CD4-positive, alpha-beta T cell (primary cell): ENCODE data around the gene IGIP. TPM values are rescaled to one million over a fixed set of nuclear protein-coding genes. Genes with fewer than 3 reads are reported as not detected.

Source experiments
- ATAC-seq: fragments of 200-7000 bp; cut with Tn5 transposase; one replicate; pipeline ENCODE4 v1.10.0; 2022; ENCODE audit warnings: mild to moderate bottlenecking; ENCODE audit not compliant: poor library complexity
- CTCF ChIA-PET: fragments of 350-600 bp; sonication (Branson Sonifier 250); formaldehyde crosslinking; loops from one replicate; lab custom pipeline; 2021; ENCODE audit warnings: antibody characterized with exemption, inconsistent platforms; lab: Charles Lee
- POLR2A ChIA-PET: fragments of 350-600 bp; sonication (Branson Sonifier 250); formaldehyde crosslinking; loops from one replicate; lab custom pipeline; 2021; ENCODE audit warnings: antibody characterized with exemption, inconsistent platforms; lab: Charles Lee
- DNase-seq, 14 experiments: peaks; one replicate each; pipeline ENCODE4 v3.0.0-alpha.2; 2013 to 2020; ENCODE audit warnings: mixed read lengths in 2 of 14
- H3K27ac ChIP-seq, 2 donors: one replicate each; pipeline versions ENCODE4 v1.5.1 to v1.7.0; 2013; ENCODE audit warnings: low read length in 2 of 2, low read depth in 1 of 2, mild to moderate bottlenecking in 1 of 2
- H3K27me3 ChIP-seq, 2 experiments: 1 replicate in 1 of 2; 2 replicates in 1 of 2; pipeline versions ENCODE4 v1.6.1 to v1.7.0; 2013; ENCODE audit warnings: low read length in 2 of 2, control low read depth in 1 of 2, mild to moderate bottlenecking in 1 of 2, moderate library complexity in 1 of 2; ENCODE audit not compliant: insufficient read depth in 2 of 2, control insufficient read depth in 1 of 2
- H3K36me3 ChIP-seq: one replicate; pipeline ENCODE4 v1.6.1; 2013; ENCODE audit warnings: low read length, control low read depth; ENCODE audit not compliant: insufficient read depth
- H3K4me1 ChIP-seq: one replicate; pipeline ENCODE4 v1.6.1; 2013; ENCODE audit warnings: low read length, control low read depth; ENCODE audit not compliant: insufficient read depth
- H3K4me3 ChIP-seq: one replicate; pipeline ENCODE4 v1.5.1; 2013; ENCODE audit warnings: mild to moderate bottlenecking, low read length, moderate library complexity
- H3K9me3 ChIP-seq, 2 experiments: 1 replicate in 1 of 2; 2 replicates in 1 of 2; pipeline versions ENCODE4 v1.6.1 to v1.7.0; 2013; ENCODE audit warnings: low read length in 2 of 2, mild to moderate bottlenecking in 2 of 2, control low read depth in 1 of 2, moderate library complexity in 1 of 2; ENCODE audit not compliant: control insufficient read depth in 1 of 2, insufficient read depth in 1 of 2
- H3K27ac Mint-ChIP-seq: one replicate; pipeline ENCODE4 v1.8.0; 2020; ENCODE audit warnings: mixed read lengths
- H3K27me3 Mint-ChIP-seq: one replicate; pipeline ENCODE4 v1.8.0; 2021; ENCODE audit warnings: mixed read lengths
- H3K36me3 Mint-ChIP-seq: one replicate; pipeline ENCODE4 v1.8.0; 2021; ENCODE audit warnings: low read depth, mixed read lengths
- H3K4me1 Mint-ChIP-seq: one replicate; pipeline ENCODE4 v1.8.0; 2021; ENCODE audit warnings: low read depth, mixed read lengths
- H3K4me3 Mint-ChIP-seq: one replicate; pipeline ENCODE4 v1.8.0; 2020; ENCODE audit warnings: mild to moderate bottlenecking, mixed read lengths
- H3K9me3 Mint-ChIP-seq: one replicate; pipeline ENCODE4 v1.8.0; 2020; ENCODE audit warnings: mixed read lengths
- CTCF ChIP-seq: fragments of 200-600 bp; IDR thresholded peaks from one replicate; pipeline ENCODE4 v1.8.0; 2022; ENCODE audit warnings: antibody characterized with exemption, mild to moderate bottlenecking
- intact Hi-C, 2 experiments: fragments of 100-400 bp; cut with DNase I in 1 of 2; cut with micrococcal nuclease in 1 of 2; formaldehyde crosslinking; loops; one replicate each; pipeline versions ENCODE4 v1.15.1 to v1.9.0; 2023 to 2025; cut with DNase I, micrococcal nuclease
- total RNA-seq, 174 experiments: library from RNA in 2 of 174; stranded (reverse) in 2 of 174; gene quantifications; one replicate each; pipeline ENCODE4 v1.2.3 and lab custom pipeline; 2021 to 2026

IGIP gene
- total RNA-seq, 2 experiments from 2014 or later = 1.5 TPM

DNA sequence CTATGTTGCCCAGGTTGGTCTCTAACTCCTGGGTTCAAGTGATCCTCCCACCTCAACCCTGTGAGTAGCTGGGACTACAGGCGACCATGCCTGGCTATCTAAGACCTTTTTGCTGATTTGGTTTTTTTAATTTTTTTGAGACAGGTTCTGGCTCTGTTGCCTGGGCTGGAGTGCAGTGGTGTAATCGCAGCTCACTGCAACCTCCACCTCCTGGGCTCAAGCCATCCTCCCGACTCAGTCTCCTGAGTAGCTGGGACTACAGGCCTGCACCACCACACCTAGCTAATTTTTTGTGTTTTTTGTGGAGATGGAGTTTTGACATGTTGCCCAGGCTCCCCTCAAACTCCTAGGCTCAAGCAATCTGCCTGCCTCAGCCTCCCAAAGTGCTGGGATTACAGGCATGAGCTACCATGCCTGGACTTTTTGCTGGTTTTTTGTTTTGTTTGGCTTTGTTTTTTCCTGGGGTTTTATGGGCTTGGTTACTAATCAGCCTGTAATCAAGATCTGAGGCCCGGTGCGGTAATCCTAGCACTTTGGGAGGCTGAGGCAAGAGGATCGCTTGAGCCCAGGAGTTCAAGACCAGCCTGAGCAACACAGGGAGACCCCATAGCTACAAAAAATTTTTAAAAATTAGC is 52.9 kb downstream of the IGIP start:
- POLR2A ChIA-PET = no interaction called here

More for the DNA sequence above, 52.9 kb downstream of the IGIP start:
- CTCF ChIA-PET = interaction anchor here (0.6 to 1.2 kb wide), 2 partner anchors 66 to 98 kb away, joined by 3 read pairs; no protein-coding TSS in a partner anchor
- H3K4me3 Mint-ChIP-seq = no peak overlapping the region
- intact Hi-C loops = loop anchor here in 1 of 2 experiments (5.0 to 10.0 kb wide), 7 partner anchors 124 to 1604 kb away; partner anchors contain the start of genes ANKHD1, APBB3, HSPA9 and PFDN1
- Histone ChIP-seq H3K4me1 (peaks cover 17% of the 10 kb centered on the region), H3K9me3 (no peaks in the 10 kb centered on the region), H3K27me3 (no peaks in the 10 kb centered on the region), H3K4me3 (no peak overlapping the region), H3K27ac (no peak overlapping the region), H3K36me3 (no peaks in the 10 kb centered on the region)
- no peaks in the 10 kb centered on the region for H3K9me3 Mint-ChIP-seq
- peaks cover 5% of the 10 kb centered on the region for H3K27me3 Mint-ChIP-seq
- peaks cover 6% of the 10 kb centered on the region for H3K36me3 Mint-ChIP-seq
- TF ChIP-seq CTCF = no peak
- ATAC-seq (no peak), DNase-seq (no peak)
- peaks cover 16% of the 10 kb centered on the region for H3K4me1 Mint-ChIP-seq
- H3K27ac Mint-ChIP-seq = no peak overlapping the region

Other genes with a start within 250 kb of the IGIP start
- under 1 TPM; 0.08 to 0.17 TPM for gene NRG2, start 82.6 kb upstream of the IGIP start, total RNA-seq
- 1 to 10 TPM; 7.0 to 7.9 TPM for gene PURA, start 11.8 kb upstream of the IGIP start, total RNA-seq
- 1 to 10 TPM; 7.2 to 7.4 TPM for gene CYSTM1, start 49.3 kb downstream of the IGIP start, total RNA-seq
- gene PFDN1, start 177.2 kb downstream of the IGIP start, total RNA-seq = 10 to 100 TPM; 21.3 to 22.0 TPM
- gene HBEGF, start 220.7 kb downstream of the IGIP start, total RNA-seq = 1 to 10 TPM; 3.6 to 4.2 TPM
- gene SLC4A9, start 234.3 kb downstream of the IGIP start, total RNA-seq = not detected